Activated naive CD4-positive, alpha-beta T cell treated with Interleukin-2 at 50 U/mL for 16 hours (primary cell): ENCODE measurements around the gene MYL12B.
"Not testable (repeated sequence)": the region's sequence is repeated elsewhere in the genome, so short reads cannot be mapped to it uniquely, and the experiment has no call there.

Source experiments
- DNase-seq: peaks from one replicate; pipeline ENCODE4 v3.0.0-alpha.2; 2020

MYL12B gene

GRCh38 chr18:3261373-3262233, at the start of gene MYL12B:
Gene MYL12B, plus strand, starts transcription at chr18:3262133. Its CDS starts 10,766 bp downstream, at chr18:3272899.
- DNase-seq: peak; percentile 76

GRCh38 chr18:3212657-3213056, 49.3 kb upstream of the MYL12B start:
- DNase-seq: no peak

- DNase-seq: no peak
These were observed 48.5 kb upstream of the MYL12B start for GRCh38 chr18:3213300-3214059.

GRCh38 chr18:3214855-3215637, 46.9 kb upstream of the MYL12B start:
- DNase-seq: no peak

GRCh38 chr18:3216987-3217386, 44.9 kb upstream of the MYL12B start:
- DNase-seq: no peak

GRCh38 chr18:3217948-3218647, 43.8 kb upstream of the MYL12B start:
- DNase-seq: no peak

- no peak for DNase-seq
These were observed 43.1 kb upstream of the MYL12B start for GRCh38 chr18:3218819-3219218.

DNA sequence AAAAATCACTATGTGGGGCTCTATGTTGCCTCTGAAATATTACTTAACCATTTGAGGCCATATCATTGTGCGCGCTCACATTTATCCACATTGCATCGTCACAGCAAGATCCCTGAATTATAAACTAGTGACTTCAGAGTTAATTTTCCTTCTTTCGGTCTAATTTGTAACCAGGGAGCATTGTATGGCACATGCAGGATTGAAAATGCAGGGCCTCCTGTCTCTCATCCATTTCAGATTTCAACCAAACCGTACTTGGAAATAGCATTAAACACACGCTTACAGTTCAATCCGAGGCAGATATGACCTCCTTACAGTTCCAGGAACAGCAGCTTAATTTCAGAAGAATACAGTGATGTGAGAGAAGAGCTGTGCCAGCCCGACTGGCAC, 42.7 kb upstream of the MYL12B start:
- DNase-seq: no peak

DNA sequence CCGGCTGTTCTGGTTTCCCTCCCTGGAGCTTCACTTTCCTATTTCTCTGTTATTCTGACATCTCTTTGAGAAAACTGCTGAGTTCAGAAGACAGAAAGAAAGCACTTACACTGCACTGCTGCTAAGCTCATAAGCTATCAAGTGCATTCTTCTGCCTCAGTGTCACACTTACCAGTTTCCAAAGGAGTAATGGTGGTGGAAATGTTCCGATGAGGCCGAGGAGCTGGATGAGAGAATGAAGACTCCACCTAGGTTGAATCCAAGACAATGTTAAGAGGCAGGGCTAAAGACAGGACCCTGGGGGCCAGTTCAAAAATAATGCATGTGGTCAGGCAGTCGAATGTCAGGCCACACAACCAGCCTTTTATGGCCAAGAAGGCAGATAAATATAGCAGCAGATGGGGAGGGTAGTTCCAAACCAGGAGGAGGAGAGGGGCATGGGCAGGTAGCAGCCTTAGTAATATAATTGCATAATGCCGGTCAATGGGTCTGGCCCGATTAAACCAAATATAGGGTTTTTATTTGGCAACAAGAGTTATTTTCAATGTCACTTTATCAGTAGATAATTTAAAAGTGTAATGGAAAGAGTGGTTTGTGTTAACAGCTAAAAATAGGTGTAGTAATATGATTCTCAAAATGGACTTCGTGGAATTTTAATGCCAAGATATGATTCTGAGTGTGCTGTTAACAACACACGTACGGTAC, 42.1 kb upstream of the MYL12B start, which contains the start of gene MYOM1:
MYOM1 (minus strand) TSS at position 338 of the 705 bp plus-strand sequence. CDS start 4,745 bp downstream, outside the sequence.
- no peak for DNase-seq

DNA sequence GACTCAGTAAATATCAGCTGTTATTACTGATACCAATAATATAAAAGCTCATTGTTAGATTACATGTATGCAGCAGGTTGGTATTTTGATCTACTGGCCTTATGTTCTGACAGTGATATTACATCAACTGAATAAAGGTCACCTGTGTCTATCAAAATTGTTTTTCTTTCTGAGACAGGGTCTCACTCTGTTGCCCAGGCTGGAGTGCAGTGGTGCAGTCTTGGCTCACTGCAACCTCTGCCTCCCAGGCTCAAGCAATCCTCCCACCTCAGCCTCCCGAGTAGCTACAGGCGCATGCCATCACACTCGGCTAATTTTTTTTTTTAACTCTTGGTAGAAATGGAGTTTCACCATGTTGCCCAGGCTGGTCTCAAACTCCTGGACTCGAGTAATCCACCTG, 41.1 kb upstream of the MYL12B start:
- not testable (repeated sequence) for DNase-seq

DNA sequence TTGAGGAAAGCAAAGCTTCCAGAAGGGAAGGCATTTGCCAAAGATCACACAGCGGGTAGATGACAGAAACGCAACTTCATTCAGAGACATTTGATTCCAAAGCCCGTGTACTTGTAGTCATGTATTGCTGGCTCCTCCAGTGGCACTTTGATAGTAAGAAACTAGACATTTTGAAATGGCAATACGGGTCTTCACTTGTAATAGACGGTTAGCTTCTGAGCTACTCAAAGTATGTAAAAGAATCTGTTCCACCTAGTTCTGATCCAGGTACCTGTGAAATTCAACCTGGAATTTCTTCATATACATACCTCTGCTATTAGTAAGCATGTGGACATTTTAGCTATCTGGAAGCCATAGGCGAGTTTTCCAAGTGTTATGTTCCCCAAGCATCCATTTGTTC, 40.4 kb upstream of the MYL12B start:
- no peak for DNase-seq

GRCh38 chr18:3223356-3223755, 38.6 kb upstream of the MYL12B start:
- no peak for DNase-seq

DNA sequence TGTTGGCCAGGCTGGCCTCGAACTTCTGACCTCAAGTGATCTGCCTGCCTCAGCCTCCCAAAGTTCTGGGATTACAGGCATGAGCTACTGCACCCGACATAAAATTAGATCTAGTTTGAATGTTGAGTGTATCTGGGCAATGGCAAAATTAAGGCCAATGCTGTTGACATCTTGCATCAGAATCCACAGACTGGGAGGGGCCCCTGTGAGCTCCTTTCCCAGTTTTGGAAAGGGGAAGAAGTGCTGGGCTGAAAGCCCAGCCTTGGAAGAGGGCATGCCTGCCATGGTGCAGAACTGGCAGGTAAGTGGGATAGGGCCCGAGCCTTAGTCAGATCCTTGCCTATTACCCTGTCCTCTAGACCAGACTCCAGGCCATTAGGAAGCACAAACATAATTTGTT, 37.7 kb upstream of the MYL12B start:
- DNase-seq: no peak

GRCh38 chr18:3225588-3225987, 36.3 kb upstream of the MYL12B start:
- no peak for DNase-seq

- DNase-seq: no peak
These were observed 35.9 kb upstream of the MYL12B start for GRCh38 chr18:3226048-3226447.

DNA sequence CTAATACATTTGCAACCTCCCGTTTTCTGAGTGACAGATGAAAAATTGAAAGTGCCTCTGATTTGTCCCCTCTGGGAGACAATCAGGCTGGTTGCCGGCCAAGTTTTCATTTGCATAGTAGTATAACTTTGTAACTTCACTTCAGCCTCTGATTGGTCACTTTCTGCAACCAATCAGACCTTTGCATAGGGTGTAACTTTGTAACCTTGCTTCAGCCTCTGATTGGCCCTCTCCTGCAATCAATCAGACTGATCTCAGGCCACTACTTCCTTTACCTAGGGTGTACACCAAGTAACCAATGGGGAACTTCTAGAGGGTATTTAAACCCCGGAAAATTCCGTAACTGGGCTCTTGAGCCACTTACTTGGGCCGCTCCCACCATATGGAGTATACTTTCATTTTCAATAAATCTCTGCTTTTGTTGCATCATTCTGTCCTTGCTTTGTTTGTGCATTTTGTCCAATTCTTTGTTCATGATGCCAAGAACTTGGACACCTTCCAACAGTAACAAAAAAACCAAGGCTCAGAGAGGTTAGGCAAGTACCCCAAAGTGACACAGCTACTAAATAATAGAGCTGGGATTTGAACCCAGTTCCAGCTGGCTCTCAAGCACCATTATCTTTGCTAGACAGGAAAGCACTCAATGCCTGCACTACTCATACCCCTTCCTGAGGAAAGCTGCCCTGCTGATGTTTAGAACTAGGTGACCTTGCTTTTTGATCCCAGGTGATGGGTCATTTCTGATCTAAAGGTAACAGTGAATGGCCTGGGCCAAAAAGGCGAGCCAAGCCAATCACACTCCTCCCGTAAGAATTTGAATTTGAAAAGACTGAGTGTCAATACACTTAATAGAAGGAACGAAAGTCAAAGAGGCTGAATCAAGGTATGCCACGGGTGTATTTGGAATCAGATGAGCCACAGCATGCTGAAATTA, 31.3 kb upstream of the MYL12B start:
- DNase-seq: no peak

DNA sequence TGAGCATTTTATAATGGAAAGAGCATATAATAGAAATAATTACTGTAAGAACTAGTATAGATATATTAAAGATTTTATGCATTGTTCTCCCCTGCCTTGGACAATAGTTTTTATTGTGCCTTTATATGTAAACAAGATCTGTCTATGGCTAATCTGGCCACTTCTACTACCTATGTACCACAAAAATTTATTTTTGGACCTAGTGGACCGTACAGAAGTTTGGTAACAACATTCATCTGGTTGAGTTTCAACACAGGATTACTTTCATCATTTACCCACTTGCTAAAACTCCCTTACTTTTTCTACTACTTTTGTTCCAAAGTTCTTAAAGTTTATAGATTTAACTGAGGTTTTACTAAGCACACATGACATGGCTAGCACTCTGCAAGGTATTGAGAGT, 28.9 kb upstream of the MYL12B start:
- no peak for DNase-seq

DNA sequence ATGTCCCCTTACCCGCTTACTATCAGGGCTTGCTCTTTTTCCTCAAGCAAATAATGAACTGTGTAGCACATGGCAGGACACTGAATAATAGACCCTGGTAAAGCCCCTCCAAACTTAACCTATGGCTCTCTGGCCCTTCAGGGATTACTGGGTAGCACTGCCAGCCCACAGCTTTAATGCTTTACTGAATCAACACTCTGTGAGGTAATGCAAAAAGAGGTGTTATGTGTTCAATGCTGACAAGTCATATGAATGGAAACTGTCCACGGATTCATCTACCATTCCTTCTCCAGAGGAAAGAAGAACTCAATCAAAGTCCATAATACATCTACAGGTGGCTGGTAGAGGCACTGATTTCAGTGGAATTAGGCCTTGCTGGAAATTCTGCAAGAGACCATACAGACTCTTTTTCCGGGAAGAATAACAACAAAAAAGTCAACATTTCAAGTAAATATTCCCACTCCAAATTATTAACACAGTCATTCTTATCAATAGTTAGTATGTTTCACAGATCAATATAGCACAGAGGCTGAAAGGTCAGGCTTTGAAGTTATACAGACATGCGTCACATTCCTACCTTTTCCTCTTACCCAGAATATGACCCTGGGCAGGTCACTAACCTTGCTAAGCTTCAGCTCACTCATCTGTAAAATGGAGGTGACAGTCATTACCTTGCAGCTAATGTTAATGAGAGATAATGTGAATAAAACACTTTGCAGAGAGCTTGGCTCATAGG, 28.3 kb upstream of the MYL12B start:
- DNase-seq: no peak

- DNase-seq: no peak
These were observed 27.5 kb upstream of the MYL12B start for GRCh38 chr18:3234457-3234856.

- no peak for DNase-seq
These were observed 26.1 kb upstream of the MYL12B start for GRCh38 chr18:3235846-3236245.
